NCI-H1092 (cell line): ENCODE measurements around the gene FLRT2.

Source experiments
- DNase-seq: peaks from one replicate; lab custom pipeline; 2025; lab: John Stamatoyannopoulos, UW

FLRT2 gene

DNA sequence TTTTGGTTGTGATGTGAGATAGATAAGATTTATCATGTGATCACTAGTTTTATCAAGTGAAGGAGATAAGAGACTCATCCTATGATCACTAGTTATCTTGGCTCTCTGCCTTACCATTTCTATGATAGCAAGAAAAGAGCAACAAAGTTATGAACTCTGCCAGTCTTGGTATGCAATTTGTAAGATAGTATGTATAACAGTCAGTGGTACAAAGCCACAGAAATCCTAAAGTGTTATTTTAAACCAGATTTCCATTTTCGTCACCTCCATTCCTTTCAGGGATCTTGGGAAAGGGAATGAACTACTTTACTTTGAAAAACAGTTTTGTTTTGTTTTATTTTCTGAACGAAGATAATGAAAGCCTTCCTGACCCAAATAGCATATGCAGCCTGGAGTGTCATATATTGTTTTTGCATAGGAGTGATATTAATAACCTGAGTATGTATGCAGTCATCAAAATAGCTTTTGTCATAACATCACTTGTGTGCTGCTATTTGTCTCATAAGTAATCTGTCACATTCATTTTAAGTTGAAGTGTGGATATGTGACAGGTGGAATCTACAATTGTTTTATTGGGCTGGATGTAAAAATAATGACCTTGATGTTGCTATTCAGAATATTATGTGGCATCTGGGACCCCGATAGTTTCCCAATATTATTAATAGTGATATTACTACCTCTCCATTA, 35.0 kb downstream of the FLRT2 start:
- no peak for DNase-seq

DNA sequence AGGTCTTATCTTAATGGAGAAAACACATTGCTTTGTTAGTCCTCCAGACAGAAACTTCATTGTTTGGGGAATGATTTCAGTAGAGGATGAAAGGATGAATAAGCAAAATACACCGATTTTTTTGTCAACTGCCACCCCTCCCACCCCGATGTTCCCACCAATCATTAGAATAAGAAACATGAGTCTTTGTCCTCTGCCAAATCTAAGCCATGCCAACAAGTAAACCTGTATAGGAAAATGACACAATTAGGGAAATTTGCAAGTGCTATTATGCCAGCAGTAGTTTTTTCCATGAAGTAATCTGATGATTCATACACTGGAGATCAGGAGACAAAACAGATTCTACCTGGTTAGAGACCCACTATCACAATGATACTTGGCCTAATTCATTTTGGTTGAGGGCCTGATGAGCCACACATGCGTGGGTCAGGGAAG, 35.9 kb downstream of the FLRT2 start:
- DNase-seq: no peak

DNA sequence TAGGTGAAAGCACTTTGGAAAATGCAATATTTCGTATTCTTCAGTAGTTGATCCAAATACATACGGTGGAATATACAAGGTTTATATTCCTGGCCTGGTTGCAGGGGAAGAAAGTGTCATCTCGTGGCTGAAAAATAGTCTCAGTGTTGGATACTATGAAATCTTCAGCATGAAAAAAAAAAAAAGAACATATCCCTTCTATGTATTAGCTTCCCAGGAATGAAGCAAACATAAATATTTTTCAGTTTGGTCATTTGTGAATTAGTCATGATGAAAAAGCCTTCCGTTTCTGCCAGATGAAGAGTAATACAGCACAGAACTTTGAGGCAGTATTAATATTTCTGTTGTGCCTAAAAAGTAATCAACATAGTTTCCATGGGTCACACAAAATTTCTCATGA, 36.7 kb downstream of the FLRT2 start:
- DNase-seq: no peak

DNA sequence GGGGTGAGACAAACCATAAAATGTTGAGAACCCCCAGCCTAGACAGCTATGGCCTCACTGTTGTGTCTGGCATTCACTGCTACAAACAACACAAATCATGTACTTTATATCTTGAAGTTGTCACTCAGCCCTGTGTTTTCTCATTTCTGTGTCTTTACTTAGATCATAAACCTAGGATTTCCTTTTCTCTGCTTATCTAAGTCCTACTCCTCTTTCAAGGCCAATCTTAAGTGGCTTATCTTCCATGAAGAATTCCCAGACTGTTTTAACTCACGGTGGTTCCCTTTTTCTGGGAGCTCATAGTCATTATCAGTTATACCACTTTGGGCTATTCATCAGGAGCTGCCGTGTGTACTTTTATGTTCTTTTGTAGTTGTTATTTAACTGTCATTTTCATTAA, 42.1 kb downstream of the FLRT2 start:
- DNase-seq: no peak

DNA sequence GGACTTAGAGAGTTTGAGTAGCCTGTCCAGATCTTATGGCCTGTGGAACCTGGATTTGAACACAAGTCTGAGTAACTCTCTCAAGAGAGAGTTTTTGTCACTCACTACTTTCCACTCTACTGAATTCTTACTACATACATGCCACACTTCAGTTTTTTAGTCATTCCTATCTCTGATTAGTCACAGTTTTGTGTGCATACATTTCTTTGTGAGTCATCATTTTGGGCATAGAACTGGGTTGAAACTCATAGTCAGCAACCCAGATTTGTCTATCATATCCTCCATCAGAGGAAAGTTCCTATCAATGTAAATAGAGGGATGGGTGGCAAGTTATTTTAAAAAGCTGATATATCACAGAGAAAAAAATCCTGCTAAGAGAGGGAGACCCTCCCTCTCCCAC, 42.9 kb downstream of the FLRT2 start:
- no peak for DNase-seq

DNA sequence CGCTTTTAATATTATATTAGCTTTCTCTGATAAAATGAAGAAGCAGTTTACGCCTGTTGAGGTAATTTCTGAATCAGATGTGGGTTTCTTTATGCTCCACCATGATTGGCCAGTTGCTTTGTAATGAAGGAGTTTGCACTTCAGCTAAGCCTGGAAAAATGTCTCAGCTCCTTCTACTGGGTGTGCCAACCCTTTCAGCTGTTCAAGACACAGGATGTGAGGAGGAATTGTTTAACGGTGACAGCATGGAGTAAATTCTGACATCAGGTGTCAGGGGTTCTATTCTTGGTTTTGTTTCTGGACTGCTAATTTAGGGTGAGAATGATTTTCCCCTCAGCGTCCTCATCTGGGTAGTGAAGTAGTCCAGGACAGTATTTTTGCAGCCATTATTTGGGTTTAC, 43.5 kb downstream of the FLRT2 start:
- no peak for DNase-seq

DNA sequence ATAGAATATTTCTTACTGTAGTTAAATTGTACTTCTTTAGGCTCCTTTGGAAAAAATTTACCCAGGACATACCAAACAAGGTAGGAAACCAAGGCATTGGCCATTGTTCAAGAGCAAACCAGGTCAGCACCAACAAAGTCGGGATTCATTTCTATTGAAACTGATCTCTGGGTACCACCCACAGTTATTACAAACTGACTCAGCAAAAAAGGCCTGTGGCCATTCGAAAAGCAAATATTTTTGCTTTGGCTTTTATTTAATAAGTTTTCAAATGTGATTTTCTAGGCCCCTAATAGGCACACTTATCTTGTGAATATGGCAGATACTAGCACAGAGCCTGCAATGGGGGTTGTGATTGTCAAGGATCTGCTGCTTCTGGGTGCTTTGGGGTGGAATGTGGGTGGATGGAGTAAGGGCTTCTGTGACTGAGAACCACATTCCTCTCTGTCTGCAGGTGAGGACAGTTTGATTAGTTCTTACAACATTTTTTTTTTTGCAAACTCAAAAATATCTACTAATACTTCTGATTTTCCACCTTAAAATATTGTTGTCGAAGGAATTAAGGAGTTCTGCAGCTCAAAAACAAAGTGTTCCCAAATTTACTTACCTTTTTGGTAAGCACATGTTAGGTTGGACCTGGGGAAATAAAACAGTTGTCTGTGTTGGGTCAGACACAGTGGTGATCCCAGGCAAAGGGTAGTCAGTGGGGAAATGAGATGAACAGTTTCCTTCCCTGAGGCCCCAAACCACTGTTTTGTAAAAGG, 45.1 kb downstream of the FLRT2 start:
- DNase-seq: no peak

DNA sequence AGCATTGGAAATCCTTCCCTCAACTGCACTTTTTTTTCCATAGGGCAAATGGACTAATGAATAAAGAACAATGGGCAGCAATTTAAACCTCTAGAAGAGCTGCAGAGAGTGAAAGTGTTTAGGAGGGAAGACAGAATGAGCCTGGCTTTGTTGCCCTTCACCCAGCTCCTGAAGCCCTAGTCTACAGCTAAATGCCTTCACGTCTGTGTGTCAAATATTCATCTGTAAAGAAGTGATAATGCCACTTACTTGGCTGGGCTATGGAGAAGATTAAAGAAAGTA, 45.6 kb downstream of the FLRT2 start:
- no peak for DNase-seq

DNA sequence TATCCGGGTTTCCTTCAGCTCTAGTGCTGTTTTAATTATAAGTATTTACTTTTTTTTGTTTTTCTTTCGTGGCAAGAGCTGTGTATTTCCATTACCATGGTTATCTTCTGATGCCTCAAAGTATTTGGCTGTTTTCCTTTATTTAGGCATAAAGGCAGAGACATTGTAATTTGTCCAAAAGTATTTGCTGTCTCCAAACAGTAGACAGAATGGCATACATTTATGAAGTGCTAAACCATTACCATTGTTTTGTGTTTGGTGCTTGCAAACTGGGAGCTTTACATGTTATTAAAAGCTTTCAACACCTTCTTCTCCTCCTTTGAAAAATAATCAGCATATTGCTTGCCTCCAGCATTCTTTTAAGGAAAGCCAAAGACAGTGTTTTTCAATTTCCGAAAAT, 46.3 kb downstream of the FLRT2 start:
- DNase-seq: no peak

DNA sequence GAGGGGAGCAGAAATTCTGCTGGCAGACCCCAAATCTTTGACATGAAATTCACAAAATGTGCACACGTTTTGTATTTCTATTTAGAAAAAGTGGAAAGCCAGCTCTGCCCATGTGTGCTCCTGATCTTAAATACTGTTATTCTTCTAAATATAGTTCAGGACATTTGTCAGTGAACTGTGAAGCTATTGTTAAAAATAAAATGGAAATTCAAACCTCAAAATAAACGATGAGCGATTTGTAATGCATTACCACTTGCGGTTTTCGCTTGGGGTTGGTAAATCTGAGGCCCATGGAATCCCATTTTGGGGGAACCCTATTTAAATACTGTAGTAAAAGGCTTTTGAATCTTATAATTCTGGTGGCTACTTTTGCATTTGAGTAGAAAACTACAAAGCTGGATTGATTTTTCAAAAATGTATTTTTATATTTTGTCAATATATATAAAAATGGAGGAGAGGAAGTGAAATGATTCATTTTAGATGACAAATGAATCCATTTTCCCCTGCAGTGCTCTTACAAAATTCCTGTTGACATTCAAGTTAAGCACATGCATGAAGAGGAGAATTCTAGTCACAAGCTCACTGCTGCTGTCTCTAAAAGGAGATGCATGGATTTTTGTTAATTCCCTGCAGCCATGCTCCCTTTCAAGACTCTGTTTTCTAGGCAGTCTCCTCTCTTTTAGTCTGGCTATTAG, 47.1 kb downstream of the FLRT2 start:
- no peak for DNase-seq

DNA sequence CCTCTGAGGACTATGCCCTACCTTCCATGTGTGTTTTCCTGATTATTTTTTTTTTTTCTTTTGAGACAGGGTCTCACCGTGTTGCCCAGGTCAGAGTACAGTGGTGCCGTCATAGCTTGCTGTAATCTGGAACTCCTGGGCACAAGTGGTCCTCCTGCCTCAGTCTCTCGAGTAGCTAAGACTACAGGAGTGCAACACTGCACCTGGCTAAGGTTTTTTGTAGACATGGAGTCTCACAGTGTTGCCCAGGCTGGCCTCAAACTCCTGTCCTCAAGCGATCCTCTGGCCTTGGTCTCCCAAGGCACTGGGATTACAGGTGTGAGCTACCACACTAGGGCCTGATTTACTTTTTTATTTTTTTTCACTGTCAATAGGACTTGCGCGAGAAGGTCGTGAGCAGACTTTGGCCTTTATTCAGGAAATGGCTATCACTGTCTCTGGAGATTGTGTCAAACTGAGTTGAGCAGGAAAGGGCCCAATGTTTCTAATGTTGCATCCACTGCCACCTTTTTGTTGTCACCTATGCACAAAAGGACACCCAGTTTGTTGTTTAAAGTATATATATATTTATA, 47.7 kb downstream of the FLRT2 start:
- no peak for DNase-seq

DNA sequence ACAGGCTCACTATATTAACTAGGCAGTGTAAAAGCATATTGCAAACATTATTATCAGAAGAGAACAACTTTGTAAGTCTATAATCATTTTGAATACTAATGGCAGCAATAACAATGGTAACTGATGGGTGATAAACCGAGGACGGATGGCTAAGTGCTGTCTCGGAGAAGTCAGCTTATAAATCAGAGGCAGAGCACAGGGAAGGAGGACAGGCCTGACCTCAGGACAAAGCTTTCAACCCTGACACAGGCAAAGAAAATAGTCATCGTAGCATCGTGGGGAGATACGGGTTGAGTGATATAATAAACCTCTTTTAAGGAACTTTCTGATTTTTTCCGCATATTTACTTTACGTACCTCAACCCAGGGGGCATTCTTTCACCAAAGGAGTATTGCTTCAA, 48.4 kb downstream of the FLRT2 start:
- DNase-seq: no peak

DNA sequence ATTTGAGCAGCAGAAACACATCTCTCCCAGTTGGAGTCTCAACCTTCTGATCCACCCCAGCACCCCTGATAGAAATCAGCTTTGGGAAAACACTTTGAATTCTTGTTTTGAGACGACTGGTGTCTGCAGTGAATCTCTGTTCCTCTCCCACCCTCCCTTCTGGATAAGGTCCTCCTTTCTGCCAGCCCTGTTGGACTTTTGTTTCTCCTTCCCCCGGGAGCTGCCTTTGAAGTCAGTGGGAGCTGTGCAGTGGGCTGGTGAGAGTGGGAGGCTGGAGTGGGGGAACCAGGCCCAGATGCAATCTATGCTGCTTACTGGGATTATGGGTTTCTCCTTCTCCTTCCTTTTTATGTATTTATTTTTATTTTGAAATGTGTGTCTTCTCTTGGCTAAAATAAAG, 49.0 kb downstream of the FLRT2 start:
- no peak for DNase-seq

DNA sequence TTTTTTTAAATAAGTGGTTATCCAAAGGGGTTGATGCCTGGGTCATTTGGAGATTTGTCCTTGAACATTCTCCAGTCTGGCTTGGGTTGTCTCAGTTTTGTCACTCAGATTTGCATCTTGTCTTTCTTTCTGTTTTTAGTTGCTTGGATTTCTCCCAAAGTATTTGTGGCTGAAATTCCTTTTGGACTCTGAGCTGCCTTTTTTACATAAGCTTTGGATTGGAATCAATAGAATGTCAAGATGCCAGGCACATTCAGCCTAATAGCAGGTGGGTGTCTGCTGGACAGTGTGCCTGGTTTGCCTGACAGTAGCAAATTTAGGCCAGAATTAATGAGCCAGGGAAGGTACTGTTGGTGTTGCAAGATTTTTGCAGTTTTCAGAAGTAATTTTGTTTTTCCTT, 50.0 kb downstream of the FLRT2 start:
- DNase-seq: no peak

DNA sequence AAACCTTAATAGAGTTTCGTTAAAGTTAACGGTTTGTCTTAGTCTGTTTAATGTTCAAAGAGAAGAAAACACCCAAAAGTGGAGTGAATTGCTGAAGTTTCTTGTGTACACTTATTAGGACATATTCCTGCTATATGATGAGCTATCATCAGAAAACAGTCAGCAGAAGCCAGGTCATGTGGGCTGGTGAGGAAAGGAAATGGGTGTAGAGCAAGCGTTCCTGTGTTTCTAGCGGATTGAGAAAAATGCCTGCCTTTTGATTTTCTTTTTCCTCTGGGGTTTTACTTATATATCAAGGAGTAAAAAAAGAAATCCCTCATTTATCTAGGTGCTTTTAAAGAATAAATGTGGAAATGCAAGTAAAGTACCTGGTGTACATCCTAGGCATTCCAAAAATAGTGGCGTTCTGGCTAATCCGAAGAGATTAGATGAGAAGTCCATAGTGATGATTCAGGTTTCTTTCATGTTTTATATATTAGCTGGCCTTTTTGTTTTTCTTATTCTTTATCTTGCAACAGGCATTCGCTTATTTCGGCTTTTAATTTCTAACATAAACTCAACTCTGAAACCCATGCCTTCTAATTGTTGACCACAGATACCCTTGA, 50.7 kb downstream of the FLRT2 start:
- DNase-seq: no peak

DNA sequence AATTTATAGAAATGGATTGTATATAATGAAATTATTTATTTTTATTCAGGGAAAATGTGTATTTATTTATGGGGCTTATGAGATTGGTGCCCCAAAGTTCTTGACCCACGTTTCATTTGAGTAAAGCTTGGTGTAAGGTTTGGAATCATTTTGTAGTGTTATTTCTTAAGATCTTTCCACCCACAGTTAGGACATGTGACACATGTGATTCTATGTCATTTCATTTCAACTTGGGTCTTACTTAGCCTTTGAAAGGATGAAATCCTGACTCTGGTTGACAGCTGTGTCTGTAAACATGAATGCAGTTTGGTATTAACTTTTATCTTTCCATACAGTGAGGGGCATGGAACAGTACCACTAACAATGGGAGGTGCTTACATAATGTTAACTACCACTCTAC, 51.7 kb downstream of the FLRT2 start:
- DNase-seq: no peak

DNA sequence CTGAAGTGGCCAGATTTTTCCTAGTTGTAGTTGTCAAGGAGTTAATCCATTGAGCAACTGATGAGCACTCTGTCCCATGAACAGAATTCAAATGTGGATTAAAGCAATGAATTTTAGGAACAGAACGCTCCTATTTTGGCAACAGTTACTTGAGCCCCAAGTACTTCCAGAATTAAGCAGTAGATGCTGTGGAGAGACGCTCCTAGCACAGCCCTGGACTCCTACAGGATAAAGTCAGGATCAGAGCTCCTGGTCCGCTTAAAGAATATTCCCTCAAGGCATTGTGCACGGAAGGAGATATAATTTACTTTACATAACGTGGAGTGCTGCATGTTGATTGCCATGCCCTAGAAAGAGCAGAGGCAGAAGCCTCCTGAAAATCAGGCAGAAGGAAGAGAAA, 53.4 kb downstream of the FLRT2 start:
- DNase-seq: no peak

DNA sequence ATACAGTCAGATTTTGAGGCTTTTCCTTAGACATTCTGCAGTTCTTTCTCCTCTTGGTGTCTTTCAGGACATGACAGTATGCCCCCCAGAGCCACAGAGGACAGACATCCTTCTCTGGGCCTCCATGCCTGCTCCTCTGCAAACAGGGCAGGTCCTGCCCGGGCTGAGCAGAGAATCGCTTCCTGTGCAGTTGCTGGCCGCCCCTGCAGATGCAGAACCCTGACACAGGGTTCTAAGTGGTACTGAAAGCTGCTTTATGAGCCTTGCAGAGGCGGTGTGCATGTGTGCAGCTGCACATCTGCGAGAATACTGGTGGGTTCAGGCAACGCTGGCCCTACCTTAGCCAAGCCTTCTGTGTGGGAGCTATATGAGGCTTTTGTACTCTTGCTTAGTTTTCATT, 54.5 kb downstream of the FLRT2 start:
- DNase-seq: no peak

DNA sequence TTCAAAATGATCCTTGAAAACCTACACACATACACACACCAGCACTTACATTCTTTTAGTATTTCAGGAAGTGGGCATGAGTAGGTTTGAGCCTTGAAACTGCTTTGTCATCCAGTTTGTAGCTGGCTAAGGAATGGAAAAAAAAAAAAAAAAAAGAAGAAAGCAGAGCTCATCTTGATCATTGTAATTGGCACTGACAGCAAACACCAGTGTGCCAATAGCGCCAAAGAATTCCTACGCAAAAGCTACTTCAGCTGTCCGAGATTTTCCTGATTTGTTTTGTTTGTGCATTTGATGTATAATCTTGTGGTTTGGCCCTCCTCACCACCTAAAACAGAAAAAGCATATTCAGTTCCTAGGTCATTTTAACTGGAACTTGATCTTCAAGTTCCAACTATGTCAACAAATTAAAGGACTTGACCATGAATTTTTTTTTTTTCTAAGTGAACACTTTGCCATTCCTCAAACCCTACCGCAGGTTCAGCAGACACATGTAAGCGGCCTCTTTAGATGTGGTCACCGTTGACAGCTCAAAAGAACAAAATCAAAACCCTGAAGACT, 57.3 kb downstream of the FLRT2 start:
- DNase-seq: no peak

DNA sequence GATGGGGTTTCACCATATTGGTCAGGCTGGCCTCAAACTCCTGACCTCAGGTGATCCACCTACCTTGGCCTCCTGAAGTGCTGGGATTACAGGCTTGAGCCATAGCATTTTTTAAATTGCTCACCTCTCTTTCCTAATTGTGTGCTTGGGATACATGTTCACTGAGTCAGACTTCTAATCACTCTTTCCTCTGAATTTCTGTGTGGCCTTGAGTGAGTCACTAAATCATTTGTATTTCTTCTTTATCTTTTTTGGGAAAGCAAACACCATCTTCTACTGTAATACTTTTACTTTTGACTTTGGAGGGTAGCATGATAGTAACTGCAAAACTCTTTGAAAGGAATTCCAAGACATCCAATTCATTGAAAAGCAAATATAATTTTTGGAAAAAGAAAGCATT, 60.8 kb downstream of the FLRT2 start:
- no peak for DNase-seq

DNA sequence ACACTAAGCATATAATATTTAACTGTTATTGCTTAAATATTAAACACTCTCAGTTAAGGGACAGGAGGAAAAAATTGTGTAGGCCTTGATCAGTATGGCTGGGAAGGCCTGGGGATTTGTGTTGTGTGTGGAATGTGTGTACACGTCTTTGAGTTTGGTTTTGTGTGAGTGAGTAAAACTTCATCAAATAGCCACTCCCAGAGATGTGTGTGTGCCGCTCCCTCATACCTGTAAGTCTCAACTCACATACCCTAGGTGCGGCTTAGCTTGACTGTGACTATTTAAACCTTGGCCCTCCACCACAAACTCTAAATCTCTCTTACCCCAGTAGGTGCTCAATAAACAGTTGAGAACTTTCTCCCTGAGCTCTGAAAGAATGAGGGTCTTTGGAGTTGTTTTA, 64.3 kb downstream of the FLRT2 start:
- no peak for DNase-seq

DNA sequence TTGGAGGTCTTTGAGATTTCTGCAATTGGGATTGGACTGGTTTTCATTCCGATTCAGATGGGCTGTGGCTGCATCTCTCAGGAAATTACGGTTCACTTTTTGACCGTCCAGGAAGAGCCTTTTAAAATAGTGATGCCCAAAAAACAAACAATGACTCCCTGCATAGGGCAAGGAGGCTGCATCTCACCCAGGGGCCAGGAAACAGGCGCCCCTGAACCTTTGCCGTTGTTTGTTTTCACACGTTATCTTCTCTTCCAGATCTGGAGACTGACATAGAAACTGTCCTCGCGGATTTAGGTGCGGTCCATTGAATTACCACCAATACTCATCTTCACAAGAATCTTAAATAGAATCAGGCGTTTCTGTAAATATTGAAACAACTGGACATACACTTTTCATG, 66.0 kb downstream of the FLRT2 start:
- no peak for DNase-seq
